GM19193 (cell line): ENCODE data around the gene EVI2B.

Experiments
- POLR2A ChIP-seq: IDR thresholded peaks from 4 replicates; pipeline ENCODE4 v1.6.1; 2011; ENCODE audit not compliant: insufficient read depth, insufficient read length; ENCODE audit errors: extremely low read depth

EVI2B gene

DNA sequence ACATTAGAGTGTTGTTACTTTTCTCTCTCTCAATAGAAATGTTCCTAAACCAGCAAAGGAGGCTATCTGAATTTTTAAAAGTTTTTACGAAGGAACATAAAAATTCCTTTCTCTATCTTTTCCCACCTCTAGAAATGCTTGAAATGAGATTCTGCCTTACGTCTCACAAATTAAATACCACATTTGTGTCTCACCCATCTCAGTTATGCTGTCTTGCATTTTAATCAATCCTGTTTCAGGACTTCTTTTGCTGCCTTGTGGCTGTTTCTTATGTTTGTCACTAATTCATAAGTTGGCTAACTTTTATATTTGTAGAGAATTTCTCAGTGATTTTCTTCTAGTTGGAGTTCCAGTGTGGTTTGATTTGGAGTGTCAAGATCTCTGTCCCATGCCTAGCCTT, 20.3 kb downstream of the EVI2B start:
- TF ChIP-seq POLR2A: no peak

DNA sequence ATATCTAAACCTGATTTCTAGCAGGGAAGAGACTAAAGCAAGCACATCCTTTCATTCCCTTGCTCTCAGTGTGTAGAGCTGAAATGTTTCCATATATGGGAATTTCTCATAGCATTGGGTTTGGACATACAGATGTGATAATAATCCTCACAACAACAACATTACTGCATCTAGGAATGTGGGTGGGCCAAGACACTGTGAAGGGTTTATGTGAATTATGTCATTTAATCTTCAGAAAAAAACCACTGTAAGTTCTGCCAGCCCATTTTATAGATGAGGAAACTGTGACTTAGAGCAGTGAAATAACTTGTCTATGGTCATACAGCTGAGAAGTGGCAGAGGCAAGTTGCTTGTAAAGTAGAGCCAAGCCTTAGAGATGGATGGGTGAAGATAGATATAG, 22.0 kb downstream of the EVI2B start:
- no peak for TF ChIP-seq POLR2A

- TF ChIP-seq POLR2A: no peak
These were observed 24.1 kb downstream of the EVI2B start for GRCh38 chr17:31289790-31290189.

DNA sequence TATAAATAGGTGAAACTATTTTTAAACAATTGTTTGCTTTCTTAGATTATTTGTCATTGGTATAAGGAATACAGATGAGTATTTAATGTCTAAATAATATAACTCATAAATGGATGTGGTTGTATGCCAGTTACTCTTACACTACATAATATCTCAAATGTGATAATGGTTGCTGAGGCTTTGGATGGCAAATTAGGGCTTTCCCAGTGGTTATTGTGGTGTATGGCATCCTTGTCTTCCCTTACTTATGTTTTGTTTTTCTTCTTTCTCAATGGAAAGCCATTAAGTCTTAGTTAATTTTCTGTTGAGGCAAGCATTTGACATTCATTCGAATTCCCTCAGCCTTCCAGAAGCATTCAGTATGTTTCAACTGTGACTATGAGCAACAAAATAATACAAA, 27.3 kb downstream of the EVI2B start:
- TF ChIP-seq POLR2A: no peak

DNA sequence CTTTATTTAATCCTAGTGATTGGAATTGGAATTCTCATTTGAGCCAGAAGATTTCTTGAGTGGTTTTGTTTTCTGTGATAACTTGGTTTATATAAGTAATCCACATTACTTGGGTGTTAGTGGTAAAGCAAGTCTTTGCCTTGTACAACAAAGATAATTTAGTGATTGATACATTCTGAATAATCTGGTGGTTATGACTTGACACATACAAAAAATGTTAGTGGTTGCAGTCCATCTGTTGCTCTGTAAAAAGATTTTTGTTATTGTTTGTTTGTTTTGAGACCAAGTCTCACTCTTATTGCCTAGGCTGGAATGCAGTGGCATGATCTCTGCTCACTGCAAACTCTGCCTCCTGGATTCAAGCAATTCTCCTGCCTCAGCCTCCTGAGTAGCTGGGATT, 30.0 kb downstream of the EVI2B start:
- no peak for TF ChIP-seq POLR2A

DNA sequence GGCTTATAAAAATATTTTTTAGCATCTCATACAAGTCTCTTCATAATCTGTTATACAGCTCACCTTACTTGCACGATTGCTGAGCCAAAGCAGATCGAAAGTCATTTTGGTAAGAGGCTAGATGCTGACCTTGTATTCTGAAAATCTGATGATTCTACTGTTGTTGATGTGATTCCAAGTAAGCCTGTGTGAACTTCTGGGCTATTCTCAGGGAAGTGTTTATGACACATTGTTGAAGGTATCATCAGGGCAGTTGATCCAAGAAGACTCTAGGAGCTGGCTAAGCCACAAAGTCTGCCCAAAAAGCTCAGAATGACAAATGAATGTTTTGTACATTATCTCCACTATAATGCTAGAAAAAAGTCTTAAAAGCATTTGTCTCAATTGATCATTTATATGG, 32.8 kb downstream of the EVI2B start:
- no peak for TF ChIP-seq POLR2A

- TF ChIP-seq POLR2A: no peak
These were observed 34.5 kb downstream of the EVI2B start for GRCh38 chr17:31279401-31279800.

DNA sequence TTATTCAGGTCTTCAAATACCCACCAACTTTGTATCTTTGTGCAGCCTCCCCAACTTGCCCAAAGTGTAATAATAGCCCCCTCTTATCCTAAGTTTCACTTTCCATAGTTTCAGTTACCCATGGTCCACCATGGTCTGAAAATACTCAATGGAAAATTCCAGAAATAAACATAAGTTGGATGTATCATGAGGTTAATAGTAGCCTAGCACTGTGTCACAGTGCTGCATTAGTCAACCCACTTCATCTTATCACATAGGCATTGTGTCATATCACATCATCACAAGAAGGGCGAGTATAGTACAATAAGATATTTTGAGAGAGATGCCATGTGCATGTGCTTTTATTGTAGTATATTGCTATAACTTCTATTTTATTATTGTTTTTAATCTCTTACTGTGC, 38.7 kb downstream of the EVI2B start:
- no peak for TF ChIP-seq POLR2A

DNA sequence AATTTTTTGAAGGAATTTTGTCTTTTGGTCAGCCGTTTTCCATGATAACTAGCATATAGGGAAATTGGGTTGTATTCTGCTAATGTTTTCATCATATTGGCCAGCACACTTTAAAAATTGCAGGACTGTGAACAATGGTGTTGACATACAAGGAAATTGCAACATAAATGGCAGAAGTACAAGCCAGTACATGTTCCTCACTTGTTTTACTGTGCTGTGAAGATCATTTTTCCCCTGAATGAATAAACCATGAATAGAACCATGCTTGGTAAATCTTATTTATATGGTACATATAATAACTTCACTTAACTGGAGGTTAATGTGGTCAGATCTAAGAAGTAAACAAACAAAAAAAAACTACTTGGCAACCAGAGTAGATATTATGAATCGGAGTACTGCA, 39.6 kb downstream of the EVI2B start:
- TF ChIP-seq POLR2A: no peak

DNA sequence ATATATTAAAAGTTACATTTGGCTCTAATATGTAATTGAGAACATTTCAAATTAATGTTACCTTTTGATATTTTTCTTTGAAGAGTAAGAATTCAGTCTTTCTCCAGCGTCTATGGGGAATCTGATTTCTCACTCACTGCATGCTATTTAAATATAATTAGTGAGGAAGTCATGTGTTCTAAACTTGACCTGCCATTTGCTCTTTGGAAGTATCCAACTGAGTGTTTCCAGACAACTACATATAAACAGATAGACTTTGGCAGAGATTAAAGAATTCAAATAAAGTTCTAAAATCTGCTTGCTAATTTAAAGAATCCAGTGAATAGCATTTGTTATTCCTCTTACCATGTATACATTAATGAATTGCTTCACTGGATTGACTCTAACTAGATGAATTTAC, 40.3 kb downstream of the EVI2B start:
- TF ChIP-seq POLR2A: no peak

DNA sequence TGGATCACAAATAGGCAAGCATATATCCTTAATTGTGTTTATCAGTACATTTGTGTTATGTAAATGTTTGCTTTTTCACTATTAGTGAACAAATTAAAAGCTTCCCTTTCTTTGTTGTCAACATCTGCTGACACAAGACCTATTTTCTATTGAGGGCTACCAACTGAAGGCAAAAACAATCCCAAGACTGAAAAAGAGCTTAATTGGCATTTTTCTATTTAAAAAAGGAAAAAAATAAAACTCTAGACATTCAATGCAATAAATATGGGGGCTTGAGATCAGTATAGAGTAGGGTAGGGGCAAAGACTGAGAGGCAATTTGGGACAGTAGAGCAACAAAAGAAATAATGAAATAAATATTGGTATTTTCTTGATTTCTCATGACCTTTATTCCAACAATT, 41.1 kb downstream of the EVI2B start:
- no peak for TF ChIP-seq POLR2A

GRCh38 chr17:31272236-31272635, 41.6 kb downstream of the EVI2B start:
- no peak for TF ChIP-seq POLR2A

- no peak for TF ChIP-seq POLR2A
These were observed 44.3 kb downstream of the EVI2B start for GRCh38 chr17:31269578-31269983.

DNA sequence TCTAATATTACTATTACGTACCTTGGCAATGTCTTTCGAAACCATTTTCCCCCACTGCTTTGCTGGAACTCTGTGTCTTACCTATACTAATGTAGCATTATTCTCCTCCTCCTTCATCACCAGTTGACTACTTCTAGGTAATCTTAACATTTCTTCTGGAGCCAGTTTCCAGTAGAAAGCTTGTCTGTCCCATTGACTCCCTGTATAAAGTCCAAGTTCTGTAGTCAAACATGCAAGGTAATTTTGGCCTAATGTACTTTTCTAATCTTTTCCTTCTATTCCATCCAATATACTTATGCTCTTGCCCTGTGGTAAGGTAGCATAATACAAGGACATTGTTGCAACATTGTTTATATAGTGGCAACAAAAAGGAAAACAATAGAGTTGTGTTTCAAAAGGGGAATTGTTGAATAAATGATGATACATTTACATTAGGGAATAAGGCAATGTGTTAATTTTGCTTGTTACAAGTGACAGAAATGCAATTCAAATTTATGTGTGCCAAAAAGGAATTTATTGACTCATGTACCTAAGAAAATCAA, 44.7 kb downstream of the EVI2B start:
- TF ChIP-seq POLR2A: no peak

DNA sequence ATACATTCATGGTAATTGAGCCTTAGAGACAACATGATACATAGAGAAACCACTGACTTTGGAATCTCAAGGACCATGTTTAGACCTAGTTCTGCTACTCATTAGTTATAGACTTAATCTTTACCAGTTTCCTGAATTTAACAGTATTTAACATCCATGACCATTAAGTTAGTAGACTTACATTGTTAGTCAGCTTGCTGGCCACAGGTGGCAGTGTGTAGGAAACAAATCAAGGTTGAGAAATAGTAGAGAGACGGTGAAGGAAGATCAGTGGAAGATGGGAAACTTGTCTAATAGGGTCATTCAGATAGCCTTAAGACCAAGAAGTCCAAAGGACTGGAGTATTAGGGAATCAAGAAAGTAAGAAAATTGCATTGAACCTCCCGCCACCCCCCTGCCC, 47.8 kb downstream of the EVI2B start:
- TF ChIP-seq POLR2A: no peak

DNA sequence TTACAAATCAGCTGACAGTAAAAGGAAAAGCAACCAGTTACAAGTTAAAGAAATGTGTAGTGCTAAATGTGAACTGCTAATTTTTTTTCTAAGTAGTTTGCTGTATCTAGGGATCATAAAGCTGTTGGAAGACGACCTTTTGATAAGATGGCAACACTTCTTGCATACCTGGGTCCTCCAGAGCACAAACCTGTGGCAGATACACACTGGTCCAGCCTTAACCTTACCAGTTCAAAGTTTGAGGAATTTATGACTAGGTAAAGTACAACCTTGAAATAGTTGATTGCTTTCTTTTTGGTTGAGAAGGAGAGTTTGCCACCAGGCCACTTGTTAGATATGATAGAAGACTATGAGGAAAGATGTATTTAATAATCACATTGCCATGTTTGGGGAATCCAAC, 52.3 kb downstream of the EVI2B start:
- TF ChIP-seq POLR2A: no peak

GRCh38 chr17:31260151-31260550, 53.7 kb downstream of the EVI2B start:
- TF ChIP-seq POLR2A: no peak

GRCh38 chr17:31256936-31257335, 56.9 kb downstream of the EVI2B start:
- TF ChIP-seq POLR2A: no peak

DNA sequence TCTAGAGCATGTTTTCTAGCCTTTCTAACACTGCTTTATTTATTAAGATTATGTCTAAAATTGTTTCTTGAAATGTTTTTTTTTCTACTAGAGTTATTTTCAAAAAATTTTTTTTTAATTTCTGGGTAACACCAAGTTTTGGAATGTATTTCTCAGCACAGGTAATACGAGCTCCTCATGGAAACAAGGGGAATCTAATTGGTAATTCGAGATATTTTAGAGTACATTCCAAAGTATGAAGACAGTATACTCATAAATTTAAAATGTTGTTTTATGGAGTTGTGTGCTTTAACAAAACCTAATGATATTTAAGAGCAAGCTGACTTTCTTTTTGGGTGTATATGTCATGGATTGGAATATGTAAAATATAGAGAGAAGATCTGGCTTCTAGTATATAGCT, 59.2 kb downstream of the EVI2B start:
- TF ChIP-seq POLR2A: no peak
